IMR-90 (cell line): ENCODE data around the gene ADARB2. TPM values are rescaled to one million over a fixed set of nuclear protein-coding genes. Genes with fewer than 3 reads are reported as not detected.

Source experiments
- ATAC-seq: fragments of 200-7000 bp; cut with Tn5 transposase; 2 replicates; pipeline ENCODE4 v1.9.1; 2020; ENCODE audit warnings: low read depth, mild to moderate bottlenecking, moderate library complexity
- BruUV-seq: library from RNA; stranded (reverse); fragments of 400-500 nt; replicated peaks from 2 replicates; lab custom pipeline; 2021; lab: Mats Ljungman, UMichigan
- CTCF ChIA-PET: fragments of 300-600 bp; formaldehyde crosslinking; extraction: SDS; loops from one replicate; lab custom pipeline; 2021; ENCODE audit warnings: antibody characterized with exemption; lab: Yijun Ruan, JAX
- POLR2A ChIA-PET: fragments of 300-600 bp; sonication (Branson Sonifier 250); formaldehyde crosslinking; loops from one replicate; lab custom pipeline; 2022; ENCODE audit warnings: antibody characterized with exemption; ENCODE audit not compliant: unreplicated experiment; lab: Charles Lee
- DNase-seq: peaks from one replicate; pipeline ENCODE4 v3.0.0; 2013
- H2AFZ ChIP-seq: replicated peaks from 2 replicates; pipeline ENCODE3; 2013; ENCODE audit warnings: low read length, mild to moderate bottlenecking; ENCODE audit not compliant: poor library complexity
- H2AK5ac ChIP-seq: 2 replicates; pipeline ENCODE4 v1.6.1; 2013; ENCODE audit warnings: low read depth, low read length, inconsistent platforms
- H2AK9ac ChIP-seq: replicated peaks from 2 replicates; pipeline ENCODE3; 2013; ENCODE audit warnings: mild to moderate bottlenecking, low read depth, low read length, moderate library complexity; ENCODE audit not compliant: poor library complexity
- H2BK120ac ChIP-seq: 2 replicates; pipeline ENCODE4 v1.6.1; 2013; ENCODE audit warnings: low read depth, low read length, inconsistent platforms
- H2BK15ac ChIP-seq: 3 replicates; pipeline ENCODE4 v1.6.1; 2013; ENCODE audit warnings: low read depth, low read length, inconsistent platforms
- H2BK20ac ChIP-seq: 2 replicates; pipeline ENCODE4 v1.6.1; 2013; ENCODE audit warnings: low read depth, mild to moderate bottlenecking, inconsistent platforms, low read length, moderate library complexity
- H2BK5ac ChIP-seq: 2 replicates; pipeline ENCODE4 v1.6.1; 2013; ENCODE audit warnings: mild to moderate bottlenecking, low read depth, low read length, inconsistent platforms; ENCODE audit not compliant: poor library complexity, severe bottlenecking
- H3K14ac ChIP-seq: replicated peaks from 2 replicates; pipeline ENCODE4 v1.6.1; 2013; ENCODE audit warnings: low read depth, low read length, inconsistent platforms
- H3K18ac ChIP-seq: 2 replicates; pipeline ENCODE4 v1.6.1; 2013; ENCODE audit warnings: low read depth, low read length, control low read depth
- H3K23ac ChIP-seq: 2 replicates; pipeline ENCODE4 v1.6.1; 2013; ENCODE audit warnings: low read depth, low read length, inconsistent platforms
- H3K27ac ChIP-seq: 2 replicates; pipeline ENCODE4 v1.5.1; 2013; ENCODE audit warnings: mild to moderate bottlenecking, control low read depth, low read length; ENCODE audit not compliant: insufficient read depth
- H3K27me3 ChIP-seq: 2 replicates; pipeline ENCODE4 v1.6.1; 2013; ENCODE audit warnings: low read length; ENCODE audit not compliant: control insufficient read depth, insufficient read depth
- H3K36me3 ChIP-seq: 2 replicates; pipeline ENCODE4 v1.6.1; 2013; ENCODE audit warnings: low read length, mixed read lengths; ENCODE audit not compliant: control insufficient read depth, insufficient read depth
- H3K4ac ChIP-seq: 2 replicates; pipeline ENCODE4 v1.6.1; 2013; ENCODE audit warnings: low read depth, low read length, inconsistent platforms
- H3K4me1 ChIP-seq: 2 replicates; pipeline ENCODE4 v1.6.1; 2013; ENCODE audit warnings: low read length, mixed read lengths; ENCODE audit not compliant: control insufficient read depth, insufficient read depth
- H3K4me2 ChIP-seq: 2 replicates; pipeline ENCODE4 v1.6.1; 2013; ENCODE audit warnings: low read depth, mild to moderate bottlenecking, control low read depth, low read length, moderate library complexity
- H3K4me3 ChIP-seq: 2 replicates; pipeline ENCODE4 v1.5.1; 2013; ENCODE audit warnings: low read depth, mild to moderate bottlenecking, control low read depth, low read length, moderate library complexity; ENCODE audit not compliant: insufficient read depth
- H3K56ac ChIP-seq: 2 replicates; pipeline ENCODE4 v1.6.1; 2013; ENCODE audit warnings: low read length, inconsistent platforms; ENCODE audit not compliant: insufficient read depth; ENCODE audit errors: extremely low read depth
- H3K79me1 ChIP-seq, 2 experiments: 2 replicates each; pipeline ENCODE4 v1.6.1; 2013; ENCODE audit warnings: low read length in 2 of 2, inconsistent platforms in 1 of 2, low read depth in 1 of 2
- H3K9ac ChIP-seq: 2 replicates; pipeline ENCODE4 v1.6.1; 2013; ENCODE audit warnings: low read depth, low read length, control low read depth
- H3K9me1 ChIP-seq: 2 replicates; pipeline ENCODE4 v1.6.1; 2013; ENCODE audit warnings: low read length, inconsistent platforms; ENCODE audit not compliant: insufficient read depth
- H3K9me3 ChIP-seq: 2 replicates; pipeline ENCODE4 v1.6.1; 2013; ENCODE audit warnings: low read length; ENCODE audit not compliant: control insufficient read depth, insufficient read depth
- H4K20me1 ChIP-seq: 2 replicates; pipeline ENCODE4 v1.6.1; 2013; ENCODE audit warnings: low read length, inconsistent platforms; ENCODE audit not compliant: insufficient read depth
- H4K5ac ChIP-seq: 2 replicates; pipeline ENCODE4 v1.6.1; 2013; ENCODE audit warnings: mild to moderate bottlenecking, low read depth, low read length, control low read depth
- H4K8ac ChIP-seq, 2 experiments: 2 replicates each; pipeline ENCODE4 v1.6.1; 2013; ENCODE audit warnings: low read depth in 2 of 2, low read length in 2 of 2, control low read depth in 1 of 2, inconsistent platforms in 1 of 2
- H4K91ac ChIP-seq: 2 replicates; pipeline ENCODE4 v1.6.1; 2013; ENCODE audit warnings: low read depth, low read length, inconsistent platforms; ENCODE audit not compliant: insufficient read depth
- BHLHE40 ChIP-seq: fragments of 150-350 bp; IDR thresholded peaks from 2 replicates; pipeline ENCODE4 v1.6.1; 2016; ENCODE audit warnings: mild to moderate bottlenecking, low read depth, low read length
- CEBPB ChIP-seq: IDR thresholded peaks from 2 replicates; pipeline ENCODE4 v1.6.1; 2012; ENCODE audit warnings: low read depth, low read length, improper control_type of control experiment
- CHD1 ChIP-seq: IDR thresholded peaks from 2 replicates; pipeline ENCODE4 v1.6.1; 2012; ENCODE audit warnings: low read depth, low read length, improper control_type of control experiment
- CTCF ChIP-seq: conservative IDR thresholded peaks from 2 replicates; pipeline ENCODE4 v1.5.1; 2012; ENCODE audit warnings: mild to moderate bottlenecking, low read depth, low read length, improper control_type of control experiment
- ELK1 ChIP-seq: fragments of 150-350 bp; IDR thresholded peaks from 2 replicates; pipeline ENCODE4 v1.6.1; 2016; ENCODE audit warnings: low read depth, mild to moderate bottlenecking, low read length, moderate library complexity, borderline replicate concordance
- FOS ChIP-seq: fragments of 150-350 bp; IDR thresholded peaks from 2 replicates; pipeline ENCODE4 v1.6.1; 2016; ENCODE audit warnings: low read depth, low read length
- MAFK ChIP-seq: IDR thresholded peaks from 2 replicates; pipeline ENCODE4 v1.6.1; 2012; ENCODE audit warnings: low read depth, low read length, improper control_type of control experiment
- MAZ ChIP-seq: IDR thresholded peaks from 2 replicates; pipeline ENCODE4 v1.6.1; 2012; ENCODE audit warnings: low read depth, mild to moderate bottlenecking, low read length, improper control_type of control experiment, moderate library complexity, borderline replicate concordance
- MXI1 ChIP-seq: IDR thresholded peaks from 2 replicates; pipeline ENCODE4 v1.6.1; 2012; ENCODE audit warnings: low read depth, mild to moderate bottlenecking, low read length, moderate library complexity, borderline replicate concordance
- NFE2L2 ChIP-seq: fragments of 150-350 bp; IDR thresholded peaks from 2 replicates; pipeline ENCODE4 v1.6.1; 2016; ENCODE audit warnings: low read depth, mild to moderate bottlenecking, low read length
- POLR2A ChIP-seq: IDR thresholded peaks from 2 replicates; pipeline ENCODE4 v1.6.1; 2012; ENCODE audit warnings: mild to moderate bottlenecking, low read depth, low read length
- RAD21 ChIP-seq: IDR thresholded peaks from 2 replicates; pipeline ENCODE4 v1.6.1; 2012; ENCODE audit warnings: low read length, improper control_type of control experiment
- RCOR1 ChIP-seq: IDR thresholded peaks from 2 replicates; pipeline ENCODE4 v1.6.1; 2012; ENCODE audit warnings: mild to moderate bottlenecking, low read length, improper control_type of control experiment; ENCODE audit not compliant: insufficient replicate concordance
- RFX5 ChIP-seq: IDR thresholded peaks from 2 replicates; pipeline ENCODE4 v1.8.0; 2012; ENCODE audit warnings: low read depth, mild to moderate bottlenecking, low read length, moderate library complexity
- SMC3 ChIP-seq: fragments of 150-350 bp; IDR thresholded peaks from 2 replicates; pipeline ENCODE4 v1.6.1; 2016; ENCODE audit warnings: low read depth, mild to moderate bottlenecking, antibody characterized with exemption, low read length, moderate library complexity
- WGBS, 2 experiments: methylation state at CpG; one replicate each; pipeline versions ENCODE4 v1.1.5 to v1.1.7; 2013; ENCODE audit warnings: missing lambda C conversion rate in 2 of 2; ENCODE audit not compliant: insufficient read length in 1 of 2; ENCODE audit errors: extremely low coverage in 2 of 2; 5-methylcytosine and 5-hydroxymethylcytosine counted together
- dilution Hi-C: fragments of 300-500 bp; cut with HindIII; formaldehyde crosslinking; loops from one replicate; pipeline ENCODE4 v1.14.3; 2018; ENCODE audit warnings: low sequenced_read_pairs; ENCODE audit not compliant: unreplicated experiment
- in situ Hi-C: fragments of 300-500 bp; cut with MboI; formaldehyde crosslinking; loops from 3 replicates; pipeline ENCODE4 v1.14.3; 2019; ENCODE audit warnings: low sequenced_read_pairs, inconsistent platforms, mixed read lengths
- intact Hi-C: fragments of 100-400 bp; cut with micrococcal nuclease; formaldehyde crosslinking; loops from 2 replicates; pipeline ENCODE4 v1.10.0; 2022
- polyA plus RNA-seq, 3 experiments: library from polyadenylated mRNA; depleted of rRNA; stranded (reverse); fragments of >200 nt; gene quantifications; 2 replicates each; pipeline ENCODE4 v1.2.3, GENCODE V29; 2012; ENCODE audit warnings: low replicate concordance in 1 of 3
- total RNA-seq: library from RNA; depleted of rRNA; stranded (reverse); fragments of >200 nt; gene quantifications from 2 replicates; pipeline ENCODE4 v1.2.3, GENCODE V29; 2012
- TF ChIP-seq, protein P1 (sequence below): fragments of 150-350 bp; IDR thresholded peaks from 2 replicates; pipeline ENCODE4 v1.6.1; 2017; ENCODE audit warnings: mild to moderate bottlenecking, antibody characterized with exemption, low read length, low read depth

The ADARB2 gene
- total and polyA plus RNA-seq, 2 of the 4 experiments (the other 2 are of a cell fraction) = not detected

DNA sequence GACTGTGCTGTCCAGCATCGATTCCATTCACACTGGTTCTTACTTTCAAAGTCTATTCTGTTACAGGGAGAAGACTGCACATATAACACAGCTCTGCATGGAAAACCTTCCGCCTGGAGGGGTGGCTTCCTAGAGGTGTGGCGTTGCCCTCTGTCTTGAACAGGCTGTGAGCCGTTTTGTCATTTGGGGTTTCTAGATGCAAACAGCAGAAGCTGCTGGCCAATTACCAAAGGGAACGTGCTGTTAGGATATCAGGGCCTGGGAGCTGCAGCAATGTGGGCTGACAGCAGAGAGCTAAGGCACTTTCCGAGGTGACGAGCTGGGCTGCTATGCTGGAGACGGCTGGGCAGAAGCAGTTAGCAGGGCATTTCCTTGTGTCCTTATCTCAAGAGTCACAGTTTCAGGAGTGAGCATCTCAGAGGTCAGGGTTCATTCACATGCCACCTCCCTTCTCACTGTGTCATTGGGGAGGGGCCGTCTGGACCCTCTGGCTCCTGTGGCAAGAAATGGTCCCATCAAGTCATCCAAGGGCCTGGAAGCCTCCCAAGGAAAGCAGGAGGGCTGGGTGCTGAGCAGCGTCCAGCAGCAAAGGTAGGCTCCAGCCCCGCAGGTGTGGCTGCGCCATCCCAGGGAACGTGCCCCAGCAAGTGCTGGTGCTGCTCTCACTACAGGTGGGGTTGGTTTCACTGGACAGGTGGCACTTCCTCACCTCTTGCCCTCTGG, 574.7 kb downstream of the ADARB2 start:
- intact Hi-C loops = no loop called here
- H3K9me1 ChIP-seq = no peaks in the 10 kb centered on the region
- no peak overlapping the region for H2AK9ac ChIP-seq
- no peak overlapping the region for H3K9ac ChIP-seq
- no peak for DNase-seq
- H3K4me2 ChIP-seq = no peak overlapping the region
- in situ Hi-C loops = no loop called here
- no peak overlapping the region for H3K27ac ChIP-seq
- H3K9me3 ChIP-seq = no peaks in the 10 kb centered on the region
- H3K27me3 ChIP-seq = no peaks in the 10 kb centered on the region
- no peak overlapping the region for H3K14ac ChIP-seq
- BruUV-seq = no TSS peak
- no peak overlapping the region for H2BK15ac ChIP-seq
- ChIA-PET CTCF (no interaction called here), POLR2A (no interaction called here)
- H3K36me3 ChIP-seq = no peaks in the 10 kb centered on the region
- ATAC-seq = no peak
- H3K56ac ChIP-seq = no peak overlapping the region
- H3K4me1 ChIP-seq = no peaks in the 10 kb centered on the region
- H4K8ac ChIP-seq = no peak overlapping the region
- no peak overlapping the region for H2BK120ac ChIP-seq
- no peak overlapping the region for H2BK5ac ChIP-seq
- no peak overlapping the region for H4K5ac ChIP-seq
- H4K91ac ChIP-seq = no peak overlapping the region
- no peaks in the 10 kb centered on the region for H3K79me1 ChIP-seq
- 48% methylated on average over 5 of the region's 13 CpGs; no CpG with 5 or more reads in 1 of the 2 experiments for WGBS, 2 experiments
- H3K4me3 ChIP-seq = no peak overlapping the region
- H3K18ac ChIP-seq = no peak overlapping the region
- dilution Hi-C loops = no loop called here
- H2AFZ ChIP-seq = no peak overlapping the region
- H4K20me1 ChIP-seq = no peaks in the 10 kb centered on the region
- no peak overlapping the region for H2BK20ac ChIP-seq
- no peak overlapping the region for H2AK5ac ChIP-seq
- H3K23ac ChIP-seq = no peak overlapping the region
- H3K4ac ChIP-seq = no peak overlapping the region
- no peak for TF ChIP-seq MAZ
- no peak for TF ChIP-seq MAFK
- TF ChIP-seq RAD21 = no peak
- TF ChIP-seq FOS = no peak
- TF ChIP-seq RCOR1 = no peak
- TF ChIP-seq CHD1 = no peak
- TF ChIP-seq POLR2A = no peak
- TF ChIP-seq CEBPB = no peak
- TF ChIP-seq SMC3 = no peak
- no peak for TF ChIP-seq RFX5
- no peak for TF ChIP-seq NFE2L2
- TF ChIP-seq BHLHE40 = no peak
- TF ChIP-seq, protein P1, sequence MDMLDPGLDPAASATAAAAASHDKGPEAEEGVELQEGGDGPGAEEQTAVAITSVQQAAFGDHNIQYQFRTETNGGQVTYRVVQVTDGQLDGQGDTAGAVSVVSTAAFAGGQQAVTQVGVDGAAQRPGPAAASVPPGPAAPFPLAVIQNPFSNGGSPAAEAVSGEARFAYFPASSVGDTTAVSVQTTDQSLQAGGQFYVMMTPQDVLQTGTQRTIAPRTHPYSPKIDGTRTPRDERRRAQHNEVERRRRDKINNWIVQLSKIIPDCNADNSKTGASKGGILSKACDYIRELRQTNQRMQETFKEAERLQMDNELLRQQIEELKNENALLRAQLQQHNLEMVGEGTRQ = no peak
- no peak for TF ChIP-seq MXI1
- TF ChIP-seq CTCF = no peak
- TF ChIP-seq ELK1 = no peak
